Thyroid gland (tissue), 4 donors: ENCODE results near the gene NELFA. TPM values are rescaled to one million over a fixed set of nuclear protein-coding genes. Genes with fewer than 3 reads are reported as not detected.
"Not testable (repeated sequence)": the region's sequence is repeated elsewhere in the genome, so short reads cannot be mapped to it uniquely, and the experiment has no call there.

ENCODE experiments used
- DNase-seq, 2 donors: peaks; one replicate each; pipeline ENCODE4 v3.0.0-alpha.2; 2019
- H3K27ac ChIP-seq, 3 donors: fragments of 200-600 bp; sonication (generic); 1 replicate in 2 of 3; 2 replicates in 1 of 3; pipeline ENCODE4 v1.5.1; 2016 to 2019; ENCODE audit warnings: mild to moderate bottlenecking in 1 of 3, moderate library complexity in 1 of 3
- H3K27me3 ChIP-seq: fragments of 200-600 bp; sonication (generic); one replicate; pipeline ENCODE4 v1.5.1; 2019
- H3K36me3 ChIP-seq, 2 donors: fragments of 200-600 bp; sonication (generic); one replicate each; pipeline ENCODE4 v1.5.1; 2016 to 2019
- H3K4me1 ChIP-seq, 2 donors: fragments of 200-600 bp; sonication (generic); one replicate each; pipeline ENCODE4 v1.5.1; 2017 to 2019
- H3K4me3 ChIP-seq, 3 donors: fragments of 200-600 bp; sonication (generic); replicated peaks in 1 of 3; 1 replicate in 2 of 3; 2 replicates in 1 of 3; pipeline ENCODE4 v1.5.1; 2016; ENCODE audit warnings: mild to moderate bottlenecking in 1 of 3
- H3K9me3 ChIP-seq: fragments of 200-600 bp; sonication (generic); one replicate; pipeline ENCODE4 v1.5.1; 2017
- CTCF ChIP-seq, 6 experiments: fragments of 200-600 bp in 3 of 6; fragments of 450-650 bp in 3 of 6; sonication (generic) in 3 of 6; IDR thresholded peaks; one replicate each; pipeline ENCODE4 v1.5.1; 2016 to 2019; ENCODE audit warnings: antibody characterized with exemption in 6 of 6, mild to moderate bottlenecking in 2 of 6, inconsistent platforms in 1 of 6, moderate library complexity in 1 of 6
- POLR2A ChIP-seq, 2 donors: fragments of 450-650 bp; IDR thresholded peaks; one replicate each; pipeline ENCODE4 v1.6.1; 2017; ENCODE audit warnings: antibody characterized with exemption in 2 of 2, mild to moderate bottlenecking in 2 of 2, moderate library complexity in 1 of 2
- WGBS, 2 donors: methylation state at CpG; one replicate each; pipeline ENCODE4 v1.1.5; 2017; 5-methylcytosine and 5-hydroxymethylcytosine counted together
- intact Hi-C: fragments of 100-400 bp; cut with DNase I; formaldehyde crosslinking; loops from one replicate; pipeline ENCODE4 v1.15.1; 2023
- total RNA-seq, 4 donors: library from RNA; depleted of rRNA; stranded (reverse); fragments of >200 nt; gene quantifications; one replicate each; pipeline ENCODE4 v1.2.3, GENCODE V29; 2016

The NELFA gene
- total RNA-seq, 4 donors from 2014 or later = 23.2 to 39.3 (median 28.7) TPM

GRCh38 chr4:1997712-1998111 lies 11.1 kb downstream of the NELFA start:
- no peak for DNase-seq
- Histone ChIP-seq H3K4me1 (peaks cover 31 to 33% of the 10 kb centered on the region in 2 donors), H3K4me3 (no peak overlapping the region), H3K27me3 (no peaks in the 10 kb centered on the region), H3K27ac (peak overlapping the region; percentile 53 to 80 (median 75)), H3K36me3 (no peaks in the 10 kb centered on the region), H3K9me3 (no peaks in the 10 kb centered on the region)
- WGBS, 2 donors = 95 to 98% methylated on average over 4 of the region's 4 CpGs
- TF ChIP-seq CTCF (IDR thresholded peaks at IDR 0.05) (no peak), POLR2A (IDR thresholded peaks at IDR 0.05) (no peak)
- intact Hi-C loops = no loop called here

GRCh38 chr4:1996866-1997611 lies 11.7 kb downstream of the NELFA start:
- H3K36me3 ChIP-seq = no peaks in the 10 kb centered on the region
- H3K27me3 ChIP-seq = no peaks in the 10 kb centered on the region
- intact Hi-C loops = no loop called here
- no peak overlapping the region for H3K4me3 ChIP-seq
- DNase-seq = no peak
- TF ChIP-seq POLR2A (IDR thresholded peaks at IDR 0.05) (no peak), CTCF (IDR thresholded peaks at IDR 0.05) (no peak)
- H3K9me3 ChIP-seq = no peaks in the 10 kb centered on the region
- 84 to 89% methylated on average over 3 of the region's 3 CpGs for WGBS, 2 donors
- H3K27ac ChIP-seq = peak overlapping the region; percentile 53 to 80 (median 75)
- peaks cover 31 to 33% of the 10 kb centered on the region in 2 donors for H3K4me1 ChIP-seq

- Histone ChIP-seq H3K27ac (peak overlapping the region in 1 of 3 donors; percentile 12), H3K4me3 (no peak overlapping the region), H3K9me3 (no peaks in the 10 kb centered on the region), H3K4me1 (peaks cover 28 to 29% of the 10 kb centered on the region in 2 donors), H3K27me3 (no peaks in the 10 kb centered on the region), H3K36me3 (peaks cover 4 to 8% of the 10 kb centered on the region in 2 donors)
- no peak for TF ChIP-seq CTCF (IDR thresholded peaks at IDR 0.05)
- WGBS, 2 donors = 56 to 94% methylated on average over 1 of the region's 1 CpG
- intact Hi-C loops = no loop called here
- no peak for DNase-seq
Observed at GRCh38 chr4:1994938-1995337, 13.8 kb downstream of the NELFA start.

GRCh38 chr4:1993718-1994516 lies 14.9 kb downstream of the NELFA start:
- H3K27ac ChIP-seq, intact Hi-C loops: not testable (repeated sequence)

GRCh38 chr4:1993169-1993516 lies 15.6 kb downstream of the NELFA start:
- H3K9me3 ChIP-seq = no peaks in the 10 kb centered on the region
- H3K4me1 ChIP-seq = peaks cover 16 to 18% of the 10 kb centered on the region in 2 donors
- H3K27me3 ChIP-seq = no peaks in the 10 kb centered on the region
- no peak overlapping the region for H3K27ac ChIP-seq
- WGBS, 2 donors = 84% methylated on average over 19 of the region's 19 CpGs
- no peak overlapping the region for H3K4me3 ChIP-seq
- TF ChIP-seq CTCF (IDR thresholded peaks at IDR 0.05) (no peak), POLR2A (IDR thresholded peaks at IDR 0.05) (no peak)
- peaks cover 18 to 23% of the 10 kb centered on the region in 2 donors for H3K36me3 ChIP-seq
- DNase-seq = no peak
- intact Hi-C loops = no loop called here

More at GRCh38 chr4:1993718-1994516, 14.9 kb downstream of the NELFA start:
- 96% methylated on average over 20 of the region's 20 CpGs for WGBS, 2 donors
- not testable (repeated sequence) for DNase-seq, H3K27me3 ChIP-seq, H3K9me3 ChIP-seq, H3K4me3 ChIP-seq
- peaks cover 11 to 18% of the 10 kb centered on the region in 2 donors for H3K36me3 ChIP-seq
- H3K4me1 ChIP-seq = peaks cover 21 to 25% of the 10 kb centered on the region in 2 donors
